ENCODE data around the gene SRSF2.

The SRSF2 gene

DNA sequence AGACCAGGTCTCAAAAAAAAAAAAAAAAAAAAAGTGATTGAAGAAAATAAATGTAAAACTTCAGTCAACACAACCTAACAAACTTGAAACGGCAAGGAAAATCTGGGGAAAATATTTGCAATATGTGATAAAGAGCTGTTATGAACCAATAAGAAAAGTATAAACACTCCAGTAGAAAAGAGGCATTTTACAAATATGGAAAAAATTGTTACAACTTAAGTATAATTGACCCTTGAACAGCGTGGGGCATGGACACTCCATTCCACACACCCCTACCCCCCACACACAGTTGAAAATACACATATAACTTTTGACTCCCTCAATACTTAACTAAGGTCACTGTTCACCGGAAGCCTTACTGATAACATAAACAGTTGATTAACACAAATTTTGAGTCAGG lies 21.4 kb upstream of the SRSF2 start:
- TF ChIP-seq, protein P1, sequence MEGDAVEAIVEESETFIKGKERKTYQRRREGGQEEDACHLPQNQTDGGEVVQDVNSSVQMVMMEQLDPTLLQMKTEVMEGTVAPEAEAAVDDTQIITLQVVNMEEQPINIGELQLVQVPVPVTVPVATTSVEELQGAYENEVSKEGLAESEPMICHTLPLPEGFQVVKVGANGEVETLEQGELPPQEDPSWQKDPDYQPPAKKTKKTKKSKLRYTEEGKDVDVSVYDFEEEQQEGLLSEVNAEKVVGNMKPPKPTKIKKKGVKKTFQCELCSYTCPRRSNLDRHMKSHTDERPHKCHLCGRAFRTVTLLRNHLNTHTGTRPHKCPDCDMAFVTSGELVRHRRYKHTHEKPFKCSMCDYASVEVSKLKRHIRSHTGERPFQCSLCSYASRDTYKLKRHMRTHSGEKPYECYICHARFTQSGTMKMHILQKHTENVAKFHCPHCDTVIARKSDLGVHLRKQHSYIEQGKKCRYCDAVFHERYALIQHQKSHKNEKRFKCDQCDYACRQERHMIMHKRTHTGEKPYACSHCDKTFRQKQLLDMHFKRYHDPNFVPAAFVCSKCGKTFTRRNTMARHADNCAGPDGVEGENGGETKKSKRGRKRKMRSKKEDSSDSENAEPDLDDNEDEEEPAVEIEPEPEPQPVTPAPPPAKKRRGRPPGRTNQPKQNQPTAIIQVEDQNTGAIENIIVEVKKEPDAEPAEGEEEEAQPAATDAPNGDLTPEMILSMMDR (IDR thresholded peaks at IDR 0.05; ENCODE audit: low read depth, low read length): no peak

DNA sequence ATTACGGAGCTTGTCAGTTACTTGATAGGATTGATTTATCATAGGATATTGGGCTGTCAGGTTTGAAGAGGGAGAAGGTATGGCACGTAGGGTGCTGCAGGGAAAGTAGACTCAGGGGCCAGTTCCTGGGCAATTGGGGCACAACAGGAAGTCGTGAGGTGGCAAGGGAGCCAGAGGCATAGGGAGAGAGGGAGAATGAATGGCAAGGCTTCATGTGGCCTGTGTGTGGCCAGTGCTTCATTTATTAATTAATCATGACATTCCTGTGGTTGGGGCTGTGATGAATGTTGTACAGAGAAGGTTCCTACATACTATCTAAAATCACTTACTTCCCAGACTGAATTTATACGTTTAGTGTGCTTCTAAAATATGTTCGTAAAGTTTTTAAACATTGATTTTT lies 20.1 kb upstream of the SRSF2 start:
- TF ChIP-seq, protein P1 (IDR thresholded peaks at IDR 0.05; ENCODE audit: low read depth, low read length): no peak
- no peak overlapping the region for H3K4me3 ChIP-seq (ENCODE audit: low read depth, low read length)

More for the DNA sequence above, 21.4 kb upstream of the SRSF2 start:
- no peak overlapping the region for H3K4me3 ChIP-seq (ENCODE audit: low read depth, low read length)

DNA sequence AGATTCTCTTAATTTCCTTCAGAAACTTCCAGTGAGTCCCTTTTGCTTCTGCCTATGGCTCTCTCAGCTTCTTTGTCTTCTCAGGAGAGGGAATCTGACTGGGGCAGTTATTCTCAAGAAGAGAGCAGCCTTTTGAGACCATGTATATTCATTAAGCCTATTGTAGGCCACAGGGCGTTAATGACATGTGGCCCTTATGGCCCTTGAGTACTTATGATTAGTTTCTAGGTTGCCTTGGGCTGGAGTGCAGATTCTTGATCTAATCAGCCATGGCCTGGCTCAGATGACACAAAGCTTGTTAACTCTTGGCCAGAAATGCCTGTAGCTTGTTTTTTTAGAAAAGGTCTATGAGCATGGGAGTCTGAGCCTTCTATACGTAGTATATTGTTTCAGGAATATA lies 18.2 kb upstream of the SRSF2 start:
- TF ChIP-seq, protein P1 (IDR thresholded peaks at IDR 0.05; ENCODE audit: low read depth, low read length): no peak
- H3K4me3 ChIP-seq (ENCODE audit: low read depth, low read length): no peak overlapping the region

DNA sequence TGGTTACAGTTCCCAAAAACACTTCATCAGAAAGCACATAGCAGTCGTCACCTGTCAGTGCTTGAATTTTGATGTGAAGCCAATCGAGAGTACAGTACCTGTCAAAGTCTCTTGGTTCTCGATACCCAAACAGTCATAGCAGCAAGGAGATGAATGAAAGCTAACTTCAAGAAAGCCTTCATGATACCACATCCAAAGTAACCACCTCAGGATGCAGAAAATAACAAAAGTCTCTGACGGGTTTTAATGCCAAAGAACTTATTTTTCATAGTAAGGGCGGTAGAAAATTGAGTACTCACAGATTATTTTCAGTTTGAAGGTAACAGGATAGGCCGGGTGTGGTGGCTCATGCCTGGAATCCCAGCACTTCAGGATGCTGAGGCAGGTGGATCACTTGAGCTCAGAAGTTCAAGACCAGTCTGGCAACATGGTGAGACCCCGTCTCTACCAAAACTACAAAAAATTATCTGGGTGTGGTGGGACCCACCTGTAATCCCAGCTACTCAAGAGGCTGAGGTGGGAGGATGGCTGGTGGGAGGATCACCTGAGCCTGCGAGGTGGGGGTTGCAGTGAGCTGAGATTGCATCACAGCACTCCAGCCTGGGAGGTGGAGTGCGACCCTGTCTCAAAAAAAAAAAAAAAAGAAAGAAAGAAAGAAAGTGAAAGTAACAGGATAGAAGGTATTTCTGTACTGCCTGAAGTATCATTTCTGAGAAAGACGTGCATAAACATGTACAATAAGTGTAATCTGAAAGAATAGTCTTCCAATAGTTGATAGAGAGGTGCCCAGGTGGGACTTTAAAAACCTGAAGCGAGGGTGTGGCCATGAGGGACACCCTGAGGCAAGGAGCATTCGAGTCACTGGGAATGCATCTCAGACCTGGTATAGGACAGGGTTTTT lies 16.2 kb upstream of the SRSF2 start:
- H3K4me3 ChIP-seq (ENCODE audit: low read depth, low read length): no peak overlapping the region
- TF ChIP-seq, protein P1 (IDR thresholded peaks at IDR 0.05; ENCODE audit: low read depth, low read length): no peak

DNA sequence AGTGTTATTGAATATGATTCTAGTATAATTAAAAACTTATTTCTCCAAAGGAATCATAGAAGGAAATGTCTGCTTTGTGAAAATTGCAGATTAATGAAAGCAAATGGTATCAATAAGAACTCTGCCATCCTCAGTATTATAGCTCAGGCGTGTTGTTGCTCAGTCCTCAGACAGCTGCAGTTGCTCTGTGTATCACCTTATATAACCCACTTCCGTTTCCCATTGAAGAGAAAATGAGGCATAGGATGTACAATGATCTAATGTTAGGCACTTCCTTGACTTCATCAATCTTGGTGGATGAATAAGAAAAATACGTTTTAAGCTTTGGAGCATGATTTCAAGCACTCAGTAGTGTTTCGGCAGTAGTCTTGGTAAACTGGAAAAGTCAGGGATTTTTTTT lies 14.9 kb upstream of the SRSF2 start:
- TF ChIP-seq, protein P1 (IDR thresholded peaks at IDR 0.05; ENCODE audit: low read depth, low read length): no peak

DNA sequence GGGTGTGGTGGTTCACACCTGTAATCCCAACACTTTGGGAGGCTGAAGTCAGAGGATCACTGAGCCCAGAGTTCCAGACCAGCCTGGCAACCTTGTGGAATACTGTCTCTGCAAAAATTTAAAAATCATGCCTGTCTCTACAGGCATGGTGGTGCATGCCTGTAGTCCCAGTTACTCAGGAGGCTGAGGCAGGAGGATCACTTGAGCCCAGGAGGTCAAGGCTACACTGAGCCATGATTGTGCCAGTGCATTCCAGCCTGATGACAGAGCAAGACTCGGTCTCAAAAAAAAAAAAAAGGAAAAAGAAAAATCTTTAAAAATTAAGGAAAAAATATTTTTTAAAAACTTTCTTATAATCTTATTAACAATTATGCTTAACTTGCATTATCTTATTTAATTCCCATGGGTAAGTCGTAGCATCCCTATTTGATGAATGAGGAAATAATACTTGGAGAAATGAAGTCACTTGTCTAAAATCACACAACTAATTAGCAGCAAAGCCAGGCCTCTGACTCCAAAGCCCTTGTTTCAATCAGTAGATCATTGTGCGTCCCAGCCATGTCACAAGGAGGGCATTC lies 14.4 kb upstream of the SRSF2 start:
- TF ChIP-seq, protein P1 (IDR thresholded peaks at IDR 0.05; ENCODE audit: low read depth, low read length): no peak
- no peak overlapping the region for H3K4me3 ChIP-seq (ENCODE audit: low read depth, low read length)

More for the DNA sequence above, 14.9 kb upstream of the SRSF2 start:
- no peak overlapping the region for H3K4me3 ChIP-seq (ENCODE audit: low read depth, low read length)

DNA sequence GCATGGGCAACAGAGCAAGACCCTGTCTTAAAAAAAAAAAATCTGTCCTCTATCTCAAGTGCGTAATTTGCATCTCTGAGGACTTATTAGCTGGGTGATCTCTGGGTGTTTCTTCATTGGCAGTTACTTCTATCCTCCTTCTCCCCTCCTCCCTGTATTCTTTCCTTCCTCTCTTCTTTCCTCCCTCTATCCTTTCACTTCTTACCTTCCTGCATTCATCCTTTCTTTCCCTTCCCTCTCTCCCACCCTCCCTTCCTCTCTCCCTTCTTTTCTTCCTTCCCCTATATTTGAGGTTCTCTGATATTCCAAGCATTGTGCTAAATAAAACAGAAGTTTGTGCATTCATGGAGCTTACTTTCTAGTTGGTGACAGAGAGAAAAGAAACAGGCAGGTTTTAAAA lies 11.5 kb upstream of the SRSF2 start:
- TF ChIP-seq, protein P1 (IDR thresholded peaks at IDR 0.05; ENCODE audit: low read depth, low read length): no peak
- H3K4me3 ChIP-seq (ENCODE audit: low read depth, low read length): no peak overlapping the region
